ENCODE measurements around the gene GUCY1B1.

GRCh38 chr4:155762334-155762733 lies 3.5 kb downstream of the GUCY1B1 start:
- TF ChIP-seq CTCF (IDR thresholded peaks at IDR 0.05; ENCODE audit: borderline replicate concordance, extremely low read depth, low read length, poor library complexity, severe bottlenecking) = no peak
- no peak for TF ChIP-seq EZH2 (IDR thresholded peaks at IDR 0.05; ENCODE audit: borderline replicate concordance, low read depth, low read length, severe bottlenecking)
